GM21447 (cell line): ENCODE results near the gene KLC4.
"Not testable (repeated sequence)": the region's sequence is repeated elsewhere in the genome, so short reads cannot be mapped to it uniquely, and the experiment has no call there.

Source experiments
- ATAC-seq: cut with Tn5 transposase; IDR thresholded peaks from one replicate; pipeline ENCODE4 v1.9.1; 2021; ENCODE audit not compliant: unreplicated experiment

The KLC4 gene

GRCh38 chr6:43035495-43036194 is 23.8 kb upstream of the KLC4 start:
- ATAC-seq, result no peak

- no peak for ATAC-seq
Measured at GRCh38 chr6:43036712-43037111, 22.7 kb upstream of the KLC4 start.

- ATAC-seq, result no peak
Measured at GRCh38 chr6:43037197-43037596, 22.2 kb upstream of the KLC4 start.

- no peak for ATAC-seq
Measured at GRCh38 chr6:43037706-43038105, 21.7 kb upstream of the KLC4 start.

- no peak for ATAC-seq
Measured at GRCh38 chr6:43038727-43039126, 20.7 kb upstream of the KLC4 start.

GRCh38 chr6:43040542-43041257 is 18.7 kb upstream of the KLC4 start:
- no peak for ATAC-seq

GRCh38 chr6:43041475-43041874 is 18.0 kb upstream of the KLC4 start:
- not testable (repeated sequence) for ATAC-seq

- ATAC-seq, result no peak
Measured at GRCh38 chr6:43043310-43043709, 16.1 kb upstream of the KLC4 start.

- no peak for ATAC-seq
Measured at GRCh38 chr6:43045371-43045930, 14.0 kb upstream of the KLC4 start.

GRCh38 chr6:43047998-43048397 is 11.4 kb upstream of the KLC4 start:
- no peak for ATAC-seq

GRCh38 chr6:43050981-43051380 is 8.4 kb upstream of the KLC4 start:
- no peak for ATAC-seq

GRCh38 chr6:43052225-43052841 is 7.1 kb upstream of the KLC4 start:
- ATAC-seq, result no peak

- ATAC-seq, result peak; percentile 23
Measured at GRCh38 chr6:43052842-43053544, 6.4 kb upstream of the KLC4 start.

- ATAC-seq, result peak; percentile 86
Measured at GRCh38 chr6:43053545-43054205, 5.8 kb upstream of the KLC4 start, which contains the start of gene CUL7. Gene CUL7 (minus strand): TSS chr6:43053851. CDS start chr6:43052788, 1,063 bp downstream.

GRCh38 chr6:43054206-43054943 is 5.1 kb upstream of the KLC4 start:
- no peak for ATAC-seq

- no peak for ATAC-seq
Measured at GRCh38 chr6:43055966-43056365, 3.5 kb upstream of the KLC4 start.

- ATAC-seq, result no peak
Measured at GRCh38 chr6:43058531-43058930, 900 bp upstream of the KLC4 start.

- no peak for ATAC-seq
Measured at GRCh38 chr6:43060034-43060754, 763 bp downstream of the KLC4 start.
